Measurements from ENCODE around the gene SAFB.
A peak's percentile ranks its signal among the peaks of the same experiment; 100 is the strongest.

SAFB gene

GRCh38 chr19:5622465-5623396 lies at the start of gene SAFB, which contains the start of gene SAFB2:
SAFB (plus strand) TSS chr19:5623083; CDS start chr19:5623206, 123 bp downstream.
SAFB2 (minus strand) TSS chr19:5622776; CDS start chr19:5622715, 61 bp downstream.
- peak; percentile 100 for DNase-seq

GRCh38 chr19:5575590-5575989 lies 47.3 kb upstream of the SAFB start:
- no peak for DNase-seq

- DNase-seq, result peak; percentile 81
Measured at GRCh38 chr19:5578097-5578846, 44.6 kb upstream of the SAFB start.

GRCh38 chr19:5579286-5579685 lies 43.6 kb upstream of the SAFB start:
- DNase-seq, result no peak

GRCh38 chr19:5579697-5580096 lies 43.2 kb upstream of the SAFB start:
- DNase-seq, result no peak

GRCh38 chr19:5580161-5580571 lies 42.7 kb upstream of the SAFB start:
- DNase-seq, result no peak

- peak; percentile 70 for DNase-seq
Measured at GRCh38 chr19:5585461-5586299, 37.2 kb upstream of the SAFB start.

- peak; percentile 52 for DNase-seq
Measured at GRCh38 chr19:5586300-5587070, 36.4 kb upstream of the SAFB start.

GRCh38 chr19:5587071-5587455 lies 35.8 kb upstream of the SAFB start:
- no peak for DNase-seq

- DNase-seq, result no peak
Measured at GRCh38 chr19:5587661-5588060, 35.2 kb upstream of the SAFB start.

GRCh38 chr19:5588441-5588840 lies 34.4 kb upstream of the SAFB start:
- no peak for DNase-seq

- no peak for DNase-seq
Measured at GRCh38 chr19:5588906-5589676, 33.8 kb upstream of the SAFB start.

GRCh38 chr19:5590151-5590864 lies 32.6 kb upstream of the SAFB start:
- DNase-seq, result no peak

- DNase-seq, result no peak
Measured at GRCh38 chr19:5590865-5591154, 32.1 kb upstream of the SAFB start.

GRCh38 chr19:5591476-5591875 lies 31.4 kb upstream of the SAFB start:
- no peak for DNase-seq

GRCh38 chr19:5592531-5593342 lies 30.1 kb upstream of the SAFB start:
- no peak for DNase-seq

- DNase-seq, result no peak
Measured at GRCh38 chr19:5593343-5594255, 29.3 kb upstream of the SAFB start.

GRCh38 chr19:5594521-5594950 lies 28.3 kb upstream of the SAFB start:
- DNase-seq, result no peak

- no peak for DNase-seq
Measured at GRCh38 chr19:5595129-5595528, 27.8 kb upstream of the SAFB start.
